Immature natural killer cell (primary cell): ENCODE results near the gene SPATS2. TPM values are rescaled to one million over a fixed set of nuclear protein-coding genes. Genes with fewer than 3 reads are reported as not detected.

ENCODE experiments used
- DNase-seq, 3 donors: peaks; one replicate each; pipeline ENCODE4 v3.0.0; 2022; ENCODE audit warnings: mixed read lengths in 1 of 3
- H3K27ac Mint-ChIP-seq, 6 donors: one replicate each; pipeline ENCODE4 v1.8.0; 2020; ENCODE audit warnings: mixed read lengths in 6 of 6, mild to moderate bottlenecking in 5 of 6, inconsistent platforms in 4 of 6, moderate library complexity in 3 of 6
- H3K27me3 Mint-ChIP-seq, 3 donors: one replicate each; pipeline ENCODE4 v1.8.0; 2020 to 2021; ENCODE audit warnings: low read depth in 3 of 3, mild to moderate bottlenecking in 3 of 3, mixed read lengths in 3 of 3, moderate library complexity in 3 of 3, inconsistent platforms in 1 of 3
- H3K36me3 Mint-ChIP-seq, 3 donors: one replicate each; pipeline ENCODE4 v1.8.0; 2020; ENCODE audit warnings: mixed read lengths in 3 of 3, inconsistent platforms in 2 of 3, mild to moderate bottlenecking in 2 of 3
- H3K4me1 Mint-ChIP-seq, 2 donors: one replicate each; pipeline ENCODE4 v1.8.0; 2020; ENCODE audit warnings: inconsistent platforms in 2 of 2, mild to moderate bottlenecking in 2 of 2, mixed read lengths in 2 of 2, moderate library complexity in 1 of 2
- H3K4me3 Mint-ChIP-seq, 5 donors: one replicate each; pipeline ENCODE4 v1.8.0; 2020; ENCODE audit warnings: mild to moderate bottlenecking in 5 of 5, mixed read lengths in 5 of 5, inconsistent platforms in 3 of 5, moderate library complexity in 3 of 5
- H3K9me3 Mint-ChIP-seq, 6 donors: one replicate each; pipeline ENCODE4 v1.8.0; 2020; ENCODE audit warnings: mild to moderate bottlenecking in 6 of 6, mixed read lengths in 6 of 6, inconsistent platforms in 4 of 6, moderate library complexity in 3 of 6
- polyA plus RNA-seq, 3 donors: library from polyadenylated mRNA; unstranded; fragments of 300-500 nt; fragmentation: Illumina TruSeq; gene quantifications; one replicate each; pipeline ENCODE4 v1.2.3, GENCODE V29; 2021

SPATS2 gene
- polyA plus RNA-seq, 3 donors from 2014 or later: 3.1 to 10.8 TPM; not detected in 1

DNA sequence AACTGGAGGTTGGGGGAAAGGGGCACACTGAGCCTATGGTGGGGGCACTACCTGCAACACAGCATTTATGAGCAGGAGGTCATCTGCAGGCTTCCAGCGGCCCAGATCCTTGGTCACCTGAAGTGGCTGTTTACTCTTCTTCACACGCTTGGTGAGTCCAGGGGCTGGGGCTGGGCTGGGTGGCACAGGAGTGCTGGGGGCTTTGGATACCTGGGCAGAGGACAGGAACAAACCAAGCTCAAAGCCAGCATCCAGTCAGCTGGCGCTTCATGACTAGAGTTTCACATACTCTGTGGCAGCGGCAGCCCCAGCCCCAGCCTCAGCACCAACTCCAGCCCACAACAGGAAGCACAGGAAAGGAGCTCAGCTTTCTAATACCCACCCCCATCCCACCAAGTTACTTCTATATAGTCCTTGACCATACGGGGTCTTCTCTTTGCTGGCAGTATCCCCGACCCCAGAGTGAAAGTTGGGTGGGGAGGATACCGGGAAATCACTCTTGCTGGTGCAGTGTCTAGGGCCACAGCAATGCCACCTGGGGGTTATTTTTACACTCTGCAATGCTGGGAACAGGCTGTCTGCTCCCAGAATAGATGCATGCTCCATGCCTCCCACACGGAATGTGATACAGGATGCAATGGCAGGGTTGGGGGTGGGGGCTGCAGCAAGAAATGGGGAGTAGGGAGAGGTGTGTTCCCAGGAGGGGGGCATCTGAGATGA, 197.6 kb downstream of the SPATS2 start:
- peak in 1 of 3 donors; percentile 22 for DNase-seq
- H3K4me1 Mint-ChIP-seq: peaks cover 56 to 57% of the 10 kb centered on the region in 2 donors
- peaks cover 9 to 22% (median 9%) of the 10 kb centered on the region in 3 donors for H3K36me3 Mint-ChIP-seq
- H3K4me3 Mint-ChIP-seq: peak overlapping the region; percentile 53 to 71 (median 62)
- H3K27me3 Mint-ChIP-seq: peaks cover 6 to 11% (median 8%) of the 10 kb centered on the region in 3 donors
- peak overlapping the region; percentile 42 to 84 (median 69) for H3K27ac Mint-ChIP-seq
- no peaks in the 10 kb centered on the region for H3K9me3 Mint-ChIP-seq

DNA sequence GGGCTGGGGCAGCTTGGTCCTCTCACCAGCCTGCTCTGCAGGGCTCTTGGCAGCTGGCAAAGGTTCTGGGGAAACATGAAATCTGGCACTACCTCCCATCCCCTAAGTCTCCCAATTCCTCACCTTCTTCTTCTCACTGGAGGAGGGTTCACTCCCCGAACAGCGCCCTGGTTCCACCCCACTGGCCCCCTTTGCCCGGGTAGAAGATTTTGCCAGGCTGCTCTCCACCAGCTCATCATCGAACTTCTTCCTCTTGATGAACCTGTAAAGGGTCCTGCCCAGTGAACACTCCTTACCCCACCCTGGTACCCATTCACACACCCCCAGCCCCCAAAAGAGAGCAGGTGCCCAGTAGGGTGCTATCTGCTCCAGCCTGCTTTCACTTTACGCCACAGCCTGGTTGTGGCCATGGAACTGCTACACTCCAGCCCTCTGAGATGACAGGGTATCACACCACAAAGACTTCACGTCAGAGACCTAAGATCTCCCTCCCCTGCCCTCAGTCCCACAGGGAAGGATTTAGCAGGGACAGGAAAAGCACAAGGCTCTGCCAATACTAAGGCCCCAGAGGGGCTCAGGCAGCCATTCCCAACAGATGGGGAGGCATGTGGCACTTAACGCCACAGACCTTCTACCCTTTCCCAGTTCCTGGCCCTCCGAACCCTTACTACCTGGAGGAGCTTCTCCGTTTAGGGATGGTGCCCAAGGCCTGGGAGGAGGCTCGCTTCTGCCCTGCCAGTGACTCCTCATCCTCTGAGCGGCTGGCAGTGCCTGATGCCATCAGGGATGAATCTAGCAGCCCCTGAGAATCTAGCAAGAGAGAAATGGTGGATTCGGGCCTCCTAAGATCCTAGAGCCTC, 198.4 kb downstream of the SPATS2 start:
- H3K27me3 Mint-ChIP-seq: peaks cover 6 to 11% (median 8%) of the 10 kb centered on the region in 3 donors
- peaks cover 9 to 21% (median 9%) of the 10 kb centered on the region in 3 donors for H3K36me3 Mint-ChIP-seq
- no peaks in the 10 kb centered on the region for H3K9me3 Mint-ChIP-seq
- peaks cover 58 to 60% of the 10 kb centered on the region in 2 donors for H3K4me1 Mint-ChIP-seq
- peak overlapping the region; percentile 54 to 71 (median 62) for H3K4me3 Mint-ChIP-seq
- H3K27ac Mint-ChIP-seq: peak overlapping the region; percentile 35 to 84 (median 71)
- peak in 1 of 3 donors; percentile 14 for DNase-seq

DNA sequence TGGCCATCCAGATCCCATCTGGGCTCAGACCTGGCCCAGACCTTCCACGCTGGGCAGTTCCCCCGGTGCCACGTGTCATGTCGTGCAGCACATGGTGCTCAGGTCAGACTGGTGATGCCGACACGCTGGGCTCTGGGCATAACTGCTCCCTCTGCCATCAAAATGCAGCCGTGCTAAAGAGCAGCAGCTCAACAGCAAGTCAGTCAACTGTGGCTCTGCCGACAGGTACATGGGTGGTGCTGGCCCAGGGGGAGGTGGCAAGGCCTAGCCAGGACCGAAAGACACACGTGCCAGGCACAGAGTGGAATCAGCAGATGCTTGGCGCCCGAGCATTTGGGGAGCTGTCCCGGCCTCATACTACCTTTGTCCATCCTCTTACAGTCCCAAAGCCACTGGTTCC, 199.1 kb downstream of the SPATS2 start:
- H3K27ac Mint-ChIP-seq: peak overlapping the region in 2 of 6 donors; percentile 64 to 68
- peak overlapping the region in 3 of 5 donors; percentile 6 to 61 (median 33) for H3K4me3 Mint-ChIP-seq
- DNase-seq: no peak
- H3K9me3 Mint-ChIP-seq: no peaks in the 10 kb centered on the region
- H3K27me3 Mint-ChIP-seq: peaks cover 6 to 11% (median 8%) of the 10 kb centered on the region in 3 donors
- H3K36me3 Mint-ChIP-seq: peaks cover 5 to 17% (median 9%) of the 10 kb centered on the region in 3 donors
- H3K4me1 Mint-ChIP-seq: peaks cover 58 to 67% of the 10 kb centered on the region in 2 donors

DNA sequence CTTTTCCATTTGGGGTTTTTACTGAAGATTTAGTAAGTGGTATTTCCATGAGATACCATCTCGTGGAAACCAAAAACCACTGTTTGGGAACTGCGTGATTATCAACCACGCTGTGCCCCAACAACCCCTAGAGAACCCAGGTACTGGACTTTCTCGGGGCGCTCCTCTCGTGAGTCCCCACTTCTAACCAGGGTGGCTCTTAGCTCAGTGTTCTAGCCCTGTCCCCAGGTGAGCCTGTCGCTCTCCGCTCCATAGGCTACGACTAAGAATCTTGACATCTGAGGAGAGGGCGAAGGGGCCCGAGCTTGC, 200.0 kb downstream of the SPATS2 start:
- DNase-seq: no peak
- Mint-ChIP-seq H3K4me1 (peaks cover 56 to 71% of the 10 kb centered on the region in 2 donors), H3K27me3 (peaks cover 6 to 11% (median 8%) of the 10 kb centered on the region in 3 donors), H3K27ac (peak overlapping the region; percentile 92 to 100 (median 98)), H3K4me3 (peak overlapping the region; percentile 97 to 100 (median 99)), H3K9me3 (no peaks in the 10 kb centered on the region), H3K36me3 (peaks cover 1 to 14% (median 6%) of the 10 kb centered on the region in 3 donors)

DNA sequence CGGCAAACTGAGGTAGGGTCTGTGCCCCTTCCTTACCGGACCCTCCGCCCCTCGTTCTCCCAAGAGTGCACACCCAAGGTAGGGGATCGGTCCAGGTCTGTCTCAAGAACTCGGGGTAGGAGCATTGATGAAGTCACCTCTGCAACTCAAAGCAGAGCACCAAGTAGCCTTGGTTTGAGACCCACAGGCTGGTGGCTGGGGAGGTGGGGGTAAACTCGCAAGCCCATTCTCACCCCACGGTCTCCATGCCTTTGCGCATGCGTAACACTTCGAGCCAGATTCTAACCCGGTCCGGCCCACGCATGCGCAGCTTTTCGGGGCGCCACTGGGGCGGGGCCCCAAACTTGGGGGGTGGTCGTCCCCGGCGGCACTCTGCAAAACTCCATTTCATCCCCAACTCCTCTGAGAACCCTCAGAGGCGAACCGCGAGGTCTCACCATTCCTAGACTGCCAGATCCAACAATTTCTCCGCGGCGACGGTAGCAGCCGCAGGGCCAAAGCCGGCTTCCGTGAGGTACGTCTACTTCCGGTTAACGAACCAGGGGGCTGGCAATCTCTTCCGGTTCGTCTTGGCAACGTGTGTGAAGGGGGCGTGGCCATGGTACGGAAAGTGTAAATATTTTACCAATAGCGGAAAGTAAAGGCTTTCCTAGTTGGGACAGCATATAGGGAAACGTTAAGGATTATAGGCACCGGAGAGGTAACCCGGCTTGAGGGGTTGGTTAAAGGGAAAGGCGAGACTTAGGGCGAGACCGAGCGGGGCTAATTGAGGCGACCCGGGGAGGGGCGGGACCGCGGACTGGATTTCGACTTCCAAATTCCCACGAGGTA, 200.6 kb downstream of the SPATS2 start, which contains the start of gene MCRS1:
MCRS1 (minus strand) TSS at position 532 of the 831 bp plus-strand sequence. CDS start 1,411 bp downstream, outside the sequence.
- Mint-ChIP-seq H3K4me1 (peaks cover 55 to 71% of the 10 kb centered on the region in 2 donors), H3K27me3 (peaks cover 6 to 11% (median 8%) of the 10 kb centered on the region in 3 donors), H3K4me3 (peak within 1 kb of the TSS; percentile 97 to 100 (median 99)), H3K27ac (peak within 1 kb of the TSS; percentile 92 to 100 (median 98)), H3K9me3 (no peaks in the 10 kb centered on the region), H3K36me3 (peaks cover 0 to 8% (median 0%) of the 10 kb centered on the region in 3 donors)
- DNase-seq: peak; percentile 88 to 93 (median 91)

DNA sequence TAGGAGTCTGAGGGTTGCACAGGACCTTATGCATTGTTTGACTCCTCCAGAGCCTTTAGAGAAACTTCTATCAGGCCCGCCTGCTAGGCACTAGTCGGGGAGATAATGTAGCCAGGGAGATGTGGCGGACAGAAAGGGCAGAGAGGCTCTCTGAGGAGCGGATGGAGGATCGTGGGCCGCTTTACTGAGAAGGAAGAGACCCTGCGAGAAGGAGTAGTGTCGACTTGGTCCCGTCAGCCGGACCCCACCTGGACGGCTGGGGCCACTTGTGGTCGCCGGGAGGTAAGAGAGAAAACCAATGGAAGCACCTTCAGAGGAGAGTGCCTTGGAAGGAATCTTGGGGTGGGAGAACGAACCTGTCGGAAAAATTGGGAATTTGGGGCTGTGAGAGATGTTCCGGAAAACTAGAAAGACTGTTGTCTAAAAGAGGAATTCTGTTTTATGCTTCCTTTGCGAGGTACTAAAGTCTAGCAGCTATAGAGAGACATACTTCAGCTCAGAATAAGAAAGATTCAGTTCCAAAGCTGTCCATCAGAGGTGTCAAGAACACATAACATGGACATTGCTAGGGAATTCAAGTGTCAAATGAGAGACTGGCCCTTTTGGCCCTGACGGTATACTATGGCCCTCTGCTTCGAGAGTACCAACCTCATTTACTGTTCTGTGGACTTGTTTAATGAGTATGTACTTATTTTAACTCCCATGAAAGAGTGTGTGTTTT, 201.3 kb downstream of the SPATS2 start:
- Mint-ChIP-seq H3K9me3 (no peaks in the 10 kb centered on the region), H3K36me3 (peaks cover 0 to 7% (median under 1%) of the 10 kb centered on the region in 3 donors), H3K4me3 (peak overlapping the region; percentile 97 to 100 (median 99)), H3K4me1 (peaks cover 54 to 67% of the 10 kb centered on the region in 2 donors), H3K27me3 (peaks cover 6 to 11% (median 8%) of the 10 kb centered on the region in 3 donors), H3K27ac (peak overlapping the region; percentile 92 to 100 (median 98))
- DNase-seq: no peak

Other genes starting within 250 kb of the SPATS2 start
- 100 to 1,000 TPM; 477 to 869 (median 576) TPM for gene TUBA1B, start 236.1 kb upstream of the SPATS2 start, polyA plus RNA-seq
- 100 to 1,000 TPM; 157 to 209 (median 206) TPM for gene TUBA1A, start 178.4 kb upstream of the SPATS2 start, polyA plus RNA-seq
- 10 to 100 TPM; 27.8 to 45.8 (median 42.1) TPM for gene TUBA1C, start 102.4 kb upstream of the SPATS2 start, polyA plus RNA-seq
- not detected for gene PRPH, start 72.3 kb upstream of the SPATS2 start, polyA plus RNA-seq
- 1 to 10 TPM; 1.9 to 4.1 (median 2.6) TPM for gene TROAP, start 44.2 kb upstream of the SPATS2 start, polyA plus RNA-seq
- gene C1QL4, start 30.3 kb upstream of the SPATS2 start, polyA plus RNA-seq: not detected
- gene DNAJC22, start 20.6 kb upstream of the SPATS2 start, polyA plus RNA-seq: not detected
- 1 to 10 TPM in 1 of 3 donors, under 1 TPM in 1, not detected in 1; 0.96 to 1.1 TPM for gene KCNH3, start 171.6 kb downstream of the SPATS2 start, polyA plus RNA-seq
- gene MCRS1, start 200.7 kb downstream of the SPATS2 start, polyA plus RNA-seq: 100 to 1,000 TPM in 1 of 3 donors, 10 to 100 TPM in 2; 76.3 to 101 (median 88.2) TPM
- gene FAM186B, start 238.2 kb downstream of the SPATS2 start, polyA plus RNA-seq: not detected